GM12892 (cell line): ENCODE results near the gene CDC42BPG.

Experiments used
- POLR2A ChIP-seq: IDR thresholded peaks from 2 replicates; pipeline ENCODE4 v1.6.1; 2011; ENCODE audit warnings: low read depth, low read length, control low read depth
- POLR2AphosphoS5 ChIP-seq: IDR thresholded peaks from 2 replicates; pipeline ENCODE4 v1.6.1; 2011; ENCODE audit warnings: low read depth, low read length, control low read depth
- TAF1 ChIP-seq: IDR thresholded peaks from 2 replicates; pipeline ENCODE4 v1.6.1; 2011; ENCODE audit warnings: low read depth, mild to moderate bottlenecking, control low read depth, low read length, borderline replicate concordance

GRCh38 chr11:64871492-64871891 lies 27.0 kb upstream of the CDC42BPG start:
- no peak for TF ChIP-seq POLR2AphosphoS5
- no peak for TF ChIP-seq TAF1
- no peak for TF ChIP-seq POLR2A
